NCI-H1930 (cell line): ENCODE results near the gene APOBEC3B.
"Not testable (repeated sequence)": the region's sequence is repeated elsewhere in the genome, so short reads cannot be mapped to it uniquely, and the experiment has no call there.

Experiments
- DNase-seq, 2 experiments: peaks; one replicate each; lab custom pipeline; 2025; lab: John Stamatoyannopoulos, UW

APOBEC3B gene

GRCh38 chr22:38967451-38968450 is 14.4 kb upstream of the APOBEC3B start:
- no peak for DNase-seq

GRCh38 chr22:38968801-38969200 is 13.3 kb upstream of the APOBEC3B start:
- no peak for DNase-seq

GRCh38 chr22:38970551-38970950 is 11.6 kb upstream of the APOBEC3B start:
- no peak for DNase-seq

DNA sequence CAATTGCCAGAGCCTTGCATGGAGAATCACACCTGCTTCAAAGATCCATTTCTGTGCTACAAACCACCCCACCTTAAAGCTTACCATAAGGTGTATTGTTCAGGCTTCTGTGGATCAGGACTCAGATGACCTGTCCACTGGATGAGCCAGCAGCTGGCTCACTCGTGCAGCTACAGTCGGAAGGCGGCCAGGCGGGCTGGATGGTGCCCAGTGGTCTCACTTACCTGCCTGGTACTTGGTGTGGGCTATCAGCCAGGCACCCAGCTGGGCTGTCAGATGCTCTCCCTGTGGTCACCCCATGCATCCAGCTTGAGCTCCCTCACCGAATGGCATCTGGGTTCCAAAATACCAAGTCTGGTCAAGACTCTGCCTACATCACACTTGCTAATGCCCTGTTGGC is 10.9 kb upstream of the APOBEC3B start:
- DNase-seq = no peak

DNA sequence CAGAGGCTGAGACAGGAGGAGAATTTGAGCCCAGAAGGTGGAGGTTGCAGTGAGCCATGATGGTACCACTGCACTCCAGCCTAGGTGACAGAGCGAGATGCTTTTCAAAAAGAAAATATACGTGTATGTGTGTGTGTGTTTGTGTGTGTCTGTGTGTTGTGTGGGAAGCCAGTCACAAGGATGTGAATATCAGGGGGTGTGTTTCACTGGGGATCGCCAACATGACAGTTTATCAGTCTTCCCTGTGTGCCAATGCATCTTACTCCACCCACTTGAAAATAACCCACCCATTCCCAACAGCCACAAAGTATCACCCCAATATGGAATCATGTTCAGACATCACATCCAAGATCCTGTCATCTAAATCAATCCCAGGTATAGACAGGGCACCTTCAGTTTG is 10.4 kb upstream of the APOBEC3B start:
- DNase-seq = no peak

GRCh38 chr22:38972558-38972957 is 9.6 kb upstream of the APOBEC3B start:
- no peak for DNase-seq

- DNase-seq = peak in 1 of 2 experiments; percentile 15
Observed at GRCh38 chr22:38973289-38974169, 8.6 kb upstream of the APOBEC3B start.

DNA sequence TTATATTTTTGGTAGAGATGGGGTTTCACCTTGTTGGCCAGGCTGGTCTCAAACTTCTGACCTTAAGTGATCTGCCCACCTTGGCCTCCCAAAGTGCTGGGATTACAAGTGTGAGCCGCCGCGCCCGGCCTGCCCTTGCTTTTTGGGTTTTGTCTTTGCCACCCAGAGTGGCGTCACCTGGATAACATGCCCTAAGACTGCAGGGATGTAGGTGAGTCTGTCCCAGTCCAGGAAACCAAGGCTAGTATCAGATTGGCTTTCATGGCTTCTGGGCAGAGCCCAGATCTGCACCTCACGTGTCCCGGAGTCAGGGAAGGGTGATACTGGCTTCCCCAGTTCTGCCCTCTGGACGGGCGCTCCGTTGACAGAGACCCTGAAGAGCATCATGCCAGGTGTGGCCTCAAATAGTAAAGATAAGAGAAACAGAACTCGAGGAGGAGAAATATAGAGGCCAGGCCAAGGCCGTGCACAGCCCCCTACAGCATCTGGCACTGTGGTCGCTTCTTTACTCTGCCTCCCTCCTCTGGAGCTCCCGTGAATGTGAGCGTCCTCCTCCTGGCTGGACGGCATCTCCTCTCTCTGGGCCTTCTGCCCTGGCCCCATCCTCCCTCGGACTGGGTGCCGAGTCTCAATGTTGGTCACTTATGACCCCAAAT is 7.8 kb upstream of the APOBEC3B start:
- no peak for DNase-seq

DNA sequence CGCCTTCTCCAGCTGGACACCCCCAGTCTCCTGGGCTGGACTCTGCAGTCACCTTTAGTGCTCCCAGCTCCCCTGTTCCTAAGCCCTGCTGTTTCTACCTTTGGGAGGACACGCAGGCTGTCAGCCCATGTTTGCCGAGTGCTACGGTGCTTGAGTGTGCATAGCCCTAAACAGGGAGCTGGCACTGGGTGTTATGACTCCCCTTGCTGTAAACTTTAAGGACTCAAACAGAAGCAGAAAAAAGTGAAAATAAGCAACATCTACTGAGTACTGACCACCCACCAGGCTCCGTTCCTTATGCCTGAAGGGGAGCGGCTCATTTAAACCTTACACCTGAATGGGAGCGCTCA is 7.3 kb upstream of the APOBEC3B start:
- DNase-seq = no peak

DNA sequence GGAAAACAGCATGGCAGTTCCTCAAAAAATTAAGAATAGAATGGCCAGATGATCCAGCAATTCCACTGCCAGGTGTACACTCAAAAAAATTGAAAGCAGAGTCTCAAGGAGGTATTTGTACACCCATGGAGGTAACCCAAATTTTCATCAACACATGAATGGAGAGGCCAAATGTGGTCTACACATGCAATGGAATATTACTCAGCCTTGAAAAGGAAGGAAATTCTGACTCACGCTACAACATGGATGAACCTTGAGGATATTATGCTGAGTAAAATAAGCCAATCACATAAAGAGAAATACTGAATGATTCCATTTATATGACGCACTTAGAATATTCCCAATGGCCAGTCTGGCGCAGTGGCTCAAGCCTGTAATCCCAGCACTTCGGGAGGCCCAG is 4.9 kb upstream of the APOBEC3B start:
- not testable (repeated sequence) for DNase-seq

GRCh38 chr22:38980587-38980986 is 1.6 kb upstream of the APOBEC3B start:
- DNase-seq = not testable (repeated sequence)

GRCh38 chr22:38981005-38981991 is 849 bp upstream of the APOBEC3B start:
- no peak for DNase-seq

GRCh38 chr22:38984224-38984623 is 2.1 kb downstream of the APOBEC3B start:
- DNase-seq = no peak

DNA sequence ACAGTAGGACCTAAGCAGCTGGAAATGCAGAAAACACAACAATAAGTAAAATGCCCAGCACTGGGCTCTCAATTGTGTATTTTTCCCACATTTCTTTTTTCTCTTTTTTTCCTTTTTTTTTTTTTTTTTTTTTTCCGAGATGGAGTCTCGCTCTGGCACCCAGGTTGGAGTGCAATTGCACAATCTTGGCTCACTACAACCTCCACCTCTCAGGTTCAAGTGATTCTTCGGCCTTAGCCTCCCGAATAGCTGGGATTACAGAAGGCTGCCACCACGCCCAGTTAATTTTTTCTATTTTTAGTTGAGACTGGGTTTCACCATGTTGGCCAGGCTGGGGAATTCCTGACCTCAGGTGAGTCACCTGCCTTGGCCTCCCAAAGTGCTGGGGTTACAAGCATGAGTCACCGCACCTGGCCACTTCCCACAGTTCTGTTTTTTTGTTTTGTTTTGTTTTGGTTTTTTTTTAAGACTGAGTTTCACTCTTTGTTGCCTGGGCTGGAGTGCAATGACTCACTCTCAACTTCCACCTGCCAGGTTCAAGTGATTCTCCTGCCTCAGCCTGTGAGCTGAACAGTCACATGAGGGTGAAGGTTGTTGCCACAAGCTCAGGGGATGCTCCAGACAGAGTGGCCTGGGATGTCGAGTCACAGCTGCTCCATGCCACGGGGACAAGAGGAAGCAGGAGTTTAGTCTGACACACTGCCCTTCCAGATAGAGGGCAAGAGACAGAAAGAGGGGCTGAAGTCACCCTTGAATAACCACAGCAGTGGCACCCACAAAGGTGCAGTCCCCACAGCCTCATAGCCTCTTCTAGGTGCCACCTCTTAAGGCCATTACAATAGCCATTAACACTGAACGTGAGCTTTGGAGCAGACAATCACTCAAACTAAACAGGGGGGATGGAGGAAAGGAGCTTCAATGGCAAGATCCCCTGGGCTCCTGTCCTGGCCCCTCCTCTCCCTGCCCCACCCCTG is 2.9 kb downstream of the APOBEC3B start:
- DNase-seq = not testable (repeated sequence)

GRCh38 chr22:38986629-38987028 is 4.5 kb downstream of the APOBEC3B start:
- no peak for DNase-seq

DNA sequence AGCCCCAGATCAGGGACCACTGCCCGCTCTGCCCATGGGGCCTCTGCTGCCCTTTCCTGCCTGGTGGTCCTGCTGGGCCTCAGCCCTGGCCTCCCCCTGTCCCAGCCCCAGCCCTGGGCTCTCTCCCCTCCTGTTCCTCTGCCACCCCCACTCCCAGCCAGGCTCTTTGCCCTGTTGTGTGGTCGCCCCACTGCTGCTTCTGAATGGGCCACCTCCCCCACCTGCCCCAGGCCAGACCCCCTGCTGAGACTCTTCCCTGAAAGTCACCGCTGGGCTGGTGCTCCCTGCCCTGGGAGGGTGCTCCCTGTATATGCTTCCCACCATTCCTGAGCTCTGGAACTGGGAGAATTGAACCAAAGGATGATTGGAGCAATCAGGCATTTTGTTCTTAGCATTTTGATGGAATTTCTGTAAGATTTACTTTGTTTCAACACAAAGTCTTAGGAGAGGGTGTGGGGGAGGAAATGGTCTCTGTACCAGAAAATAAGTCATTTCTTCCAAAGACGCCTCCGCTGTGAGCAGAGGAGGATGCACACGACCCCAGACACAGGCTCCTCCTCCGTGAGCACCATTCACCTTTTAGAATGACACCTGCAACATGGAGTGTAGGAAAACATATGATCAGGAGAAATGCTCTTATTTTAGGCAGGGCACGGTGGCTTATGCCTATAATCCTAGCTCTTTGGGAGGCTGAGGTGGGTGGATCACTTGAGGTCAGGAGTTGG is 5.2 kb downstream of the APOBEC3B start:
- no peak for DNase-seq

GRCh38 chr22:38989466-38989865 is 7.3 kb downstream of the APOBEC3B start:
- no peak for DNase-seq

- DNase-seq = not testable (repeated sequence)
Observed at GRCh38 chr22:38992871-38993371, 10.8 kb downstream of the APOBEC3B start.

GRCh38 chr22:38996105-38996504 is 14.0 kb downstream of the APOBEC3B start:
- no peak for DNase-seq
